GM19324 (cell line): ENCODE measurements around the gene CCR5AS.
"Not testable (repeated sequence)": the region's sequence is repeated elsewhere in the genome, so short reads cannot be mapped to it uniquely, and the experiment has no call there.

Experiments
- ATAC-seq: cut with Tn5 transposase; IDR thresholded peaks from one replicate; pipeline ENCODE4 v1.9.1; 2021; ENCODE audit warnings: mild to moderate bottlenecking, moderate library complexity; ENCODE audit not compliant: unreplicated experiment, low FRiP score

The CCR5AS gene

GRCh38 chr3:46407970-46408369 is 1.1 kb upstream of the CCR5AS start:
- ATAC-seq, result no peak

DNA sequence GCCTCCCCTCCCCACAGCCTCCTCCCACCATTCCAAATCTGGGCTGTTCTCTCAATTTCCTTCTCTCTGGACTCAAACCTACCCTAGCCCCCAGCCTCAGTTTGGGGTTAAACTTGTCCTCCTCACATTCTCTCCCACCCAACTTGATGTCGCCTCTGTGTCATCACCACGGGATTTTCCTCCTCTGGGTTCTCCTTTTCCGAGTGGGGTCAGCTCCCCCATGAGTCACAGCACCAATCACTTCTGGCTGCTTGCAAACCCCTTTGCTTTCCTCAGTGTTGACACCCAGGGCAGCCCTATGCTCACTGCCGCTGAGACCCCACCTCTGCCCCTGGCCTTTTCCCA is 451 bp downstream of the CCR5AS start:
- no peak for ATAC-seq

DNA sequence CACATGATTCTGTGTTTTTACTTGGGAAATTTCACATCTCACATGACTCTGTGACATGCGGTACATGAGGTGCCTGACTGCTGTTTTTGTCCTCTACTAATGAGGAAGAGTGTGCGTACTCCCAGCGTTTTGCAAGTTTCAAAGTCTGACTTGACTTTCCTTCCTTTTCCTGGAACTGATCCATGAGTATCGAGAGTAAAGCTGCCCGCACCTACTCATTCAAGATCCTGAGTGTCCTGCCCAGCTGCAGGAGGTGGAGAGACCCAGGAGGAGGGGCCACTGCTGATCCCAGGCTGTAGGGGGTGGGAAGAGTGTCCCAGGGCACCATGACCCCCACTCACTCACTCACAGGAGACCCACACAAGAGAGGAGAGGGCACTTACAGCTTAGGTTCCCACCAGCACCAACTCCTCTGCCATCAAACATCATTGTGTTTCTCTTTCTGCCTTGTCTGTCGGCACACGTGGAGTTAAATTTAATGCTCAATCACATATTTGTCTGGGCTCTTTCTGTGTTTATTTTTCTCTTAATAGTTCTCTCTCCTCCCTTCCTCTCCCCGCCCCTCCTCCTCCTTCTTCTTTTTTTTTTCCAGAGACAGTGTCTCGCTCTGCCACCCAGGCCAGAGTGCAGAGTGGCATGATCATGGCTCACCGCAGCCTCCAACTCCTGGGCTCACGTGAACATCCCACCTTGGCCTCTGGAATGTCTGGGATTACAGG is 1.4 kb downstream of the CCR5AS start:
- no peak for ATAC-seq

DNA sequence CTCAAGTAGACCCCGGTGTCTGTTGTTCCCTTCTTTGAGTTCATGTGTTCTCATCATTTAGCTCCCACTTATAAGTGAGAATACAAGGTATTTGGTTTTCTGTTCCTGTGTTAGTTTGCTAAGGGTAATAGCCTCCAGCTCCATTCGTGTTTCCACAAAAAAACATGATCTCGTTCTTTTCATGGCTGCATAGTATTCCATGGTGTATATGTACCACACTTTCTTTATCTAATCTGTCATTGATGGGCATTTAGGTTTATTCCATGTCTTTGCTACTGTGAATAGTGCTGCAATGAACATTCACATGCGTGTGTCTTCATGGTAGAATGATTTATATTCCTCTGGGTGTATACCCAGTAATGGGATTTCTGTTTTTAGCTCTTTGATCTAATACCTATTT is 4.0 kb downstream of the CCR5AS start:
- not testable (repeated sequence) for ATAC-seq

DNA sequence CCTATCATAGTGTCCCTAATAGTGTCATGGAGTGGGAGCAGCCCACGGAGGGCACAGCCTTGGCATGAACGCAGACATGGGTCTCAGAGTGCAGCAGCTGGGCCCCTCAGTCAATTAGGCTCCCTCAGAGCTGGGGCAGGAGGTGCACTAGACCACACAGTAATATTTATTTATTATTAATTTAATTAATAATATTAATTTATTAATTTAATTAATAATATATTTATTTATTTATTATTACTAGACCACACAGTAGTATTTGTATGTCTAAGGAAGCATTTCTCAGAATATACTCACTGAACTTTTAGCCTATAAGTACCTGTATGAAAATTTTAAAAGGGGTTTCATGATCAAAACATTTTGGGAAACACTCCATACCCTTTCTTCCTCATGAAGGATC is 5.3 kb downstream of the CCR5AS start:
- no peak for ATAC-seq

DNA sequence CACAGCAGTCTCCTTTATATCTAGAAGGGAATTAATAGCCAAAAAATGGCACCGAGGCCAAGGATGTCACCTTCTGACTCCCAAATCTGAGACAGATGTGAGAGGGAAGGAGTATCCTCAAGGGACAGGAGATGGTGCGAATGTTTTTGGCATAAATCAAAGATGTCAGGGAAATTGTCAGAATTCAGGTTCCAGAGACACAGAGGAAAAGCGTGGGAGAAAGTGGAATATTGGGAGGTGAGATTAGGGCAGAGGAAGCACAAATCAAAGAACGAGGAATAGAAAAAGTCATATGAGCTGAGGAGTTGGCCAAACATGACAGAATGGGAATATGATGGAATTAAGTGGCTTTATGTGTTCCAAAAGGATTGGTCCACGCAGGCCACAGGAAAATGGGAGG is 6.0 kb downstream of the CCR5AS start:
- no peak for ATAC-seq

- ATAC-seq, result no peak
These were observed 6.7 kb downstream of the CCR5AS start for GRCh38 chr3:46400000-46400734.

- no peak for ATAC-seq
These were observed 7.3 kb downstream of the CCR5AS start for GRCh38 chr3:46399557-46399956.

GRCh38 chr3:46399098-46399497 is 7.8 kb downstream of the CCR5AS start:
- ATAC-seq, result no peak

GRCh38 chr3:46398186-46398955 is 8.5 kb downstream of the CCR5AS start:
- no peak for ATAC-seq

DNA sequence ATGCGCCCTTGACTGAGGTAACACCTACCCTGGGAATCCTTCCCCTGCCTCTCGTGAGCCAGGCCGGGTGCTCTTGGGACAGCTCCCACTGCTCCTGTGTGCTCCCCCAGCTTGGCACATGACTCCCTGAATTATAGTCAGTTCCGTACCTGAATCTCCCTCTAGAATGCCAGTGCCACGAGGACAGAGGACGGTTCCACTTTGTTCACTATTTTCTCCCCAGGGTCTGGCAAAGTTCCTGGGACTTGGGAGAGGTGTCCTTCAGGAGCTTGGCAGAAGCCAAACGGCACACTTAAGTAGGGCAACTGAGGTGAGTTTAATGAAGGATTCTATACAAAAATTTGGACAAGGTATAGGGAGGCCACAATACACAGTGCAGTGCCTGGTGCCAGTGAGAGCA is 9.8 kb downstream of the CCR5AS start:
- no peak for ATAC-seq

DNA sequence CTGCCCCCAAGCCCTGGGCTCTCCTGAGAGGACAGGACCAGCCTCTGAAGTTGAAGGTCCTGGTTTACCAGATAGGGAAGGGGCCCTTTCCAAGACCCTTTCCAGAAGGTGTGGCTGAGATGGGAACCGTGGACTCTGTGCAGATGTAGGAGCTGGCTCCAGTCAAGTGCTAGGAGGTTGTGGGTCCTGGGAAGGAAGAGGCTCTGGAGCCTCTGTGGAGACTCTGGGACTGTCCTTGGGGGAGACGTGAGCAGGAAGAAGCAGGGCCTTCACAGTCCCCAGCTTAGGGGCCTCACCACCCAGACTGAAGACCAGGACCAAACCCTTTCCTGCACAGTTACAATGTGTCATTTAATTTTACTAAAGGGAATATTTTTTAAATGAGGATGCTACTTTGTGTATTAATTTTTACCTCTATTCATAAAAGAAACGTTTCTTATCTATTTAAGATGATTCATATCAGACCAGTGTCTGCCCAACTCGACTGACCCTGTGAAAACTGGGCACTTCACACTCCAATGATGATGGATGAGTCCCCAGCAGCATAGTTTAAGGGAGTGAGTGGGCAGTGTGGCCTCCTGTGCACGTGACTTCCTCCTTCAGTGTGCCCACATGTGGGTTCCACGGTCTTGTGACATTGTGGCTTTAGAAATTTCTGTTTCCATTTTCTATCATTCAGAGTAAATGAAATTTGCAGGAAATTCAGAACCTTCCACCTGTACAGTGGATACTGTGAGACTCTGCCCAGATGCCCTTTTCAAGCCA is 10.9 kb downstream of the CCR5AS start:
- no peak for ATAC-seq

DNA sequence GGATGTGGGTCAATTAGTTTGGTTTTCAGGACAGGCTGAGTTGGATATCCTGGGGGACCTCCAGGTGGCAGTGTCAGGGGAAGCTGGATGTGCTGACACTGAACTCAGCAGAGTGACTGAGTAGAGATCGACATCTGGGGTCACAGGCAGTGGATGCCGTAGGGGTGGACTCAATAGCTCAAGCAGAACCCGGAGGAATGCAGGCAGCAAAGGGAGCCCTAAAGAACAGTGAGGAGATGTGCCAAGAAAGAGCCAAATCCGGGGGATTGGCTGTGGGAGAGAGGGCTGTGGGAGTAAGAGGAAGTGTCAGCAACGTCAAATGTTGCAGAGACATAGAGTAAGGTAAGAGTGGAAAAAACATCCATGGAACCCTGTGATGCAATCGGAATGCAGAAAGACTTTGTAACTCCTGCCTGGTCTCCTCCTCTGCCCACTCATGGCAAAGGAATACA is 11.6 kb downstream of the CCR5AS start:
- no peak for ATAC-seq

DNA sequence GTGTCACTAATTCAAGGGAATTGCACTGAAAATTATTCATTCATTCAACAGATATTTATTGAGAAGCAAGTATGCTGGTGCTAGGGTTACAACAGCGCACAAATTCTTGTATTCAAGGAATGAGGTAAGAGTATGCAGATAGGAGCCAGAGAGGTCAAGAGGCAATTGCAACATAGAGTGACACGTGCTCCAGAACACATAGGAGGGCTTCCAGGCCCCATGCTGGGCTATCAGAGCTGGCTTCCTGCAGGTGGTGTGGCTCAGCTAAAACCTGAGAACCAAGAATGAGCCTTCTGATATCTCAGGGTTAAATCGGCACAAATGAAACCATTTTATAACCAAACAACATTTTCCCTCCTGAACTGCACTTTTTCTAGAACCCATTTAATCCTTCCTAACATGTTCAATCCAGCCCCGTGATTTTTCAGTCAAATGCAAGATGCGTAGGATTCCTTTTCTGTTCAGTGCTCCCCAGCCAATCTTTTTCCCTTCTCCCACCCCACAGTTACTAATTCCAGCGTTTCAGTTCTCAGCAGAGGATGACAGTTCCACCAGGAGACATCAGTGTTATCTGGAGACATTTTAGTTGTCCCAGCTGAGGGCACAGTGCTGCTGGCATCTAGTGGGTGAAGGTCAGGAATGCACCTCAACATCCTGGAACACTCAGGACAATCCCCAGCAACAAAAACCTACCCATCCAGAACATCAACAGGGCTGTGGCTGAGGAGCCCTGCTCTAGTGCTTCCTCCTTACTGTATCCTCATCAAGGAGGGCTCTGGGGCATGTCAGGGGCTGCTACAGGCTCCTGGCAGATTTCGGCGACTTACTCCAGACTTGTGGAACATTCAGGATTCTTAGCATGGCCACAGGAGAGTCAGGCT is 13.1 kb downstream of the CCR5AS start:
- ATAC-seq, result no peak

DNA sequence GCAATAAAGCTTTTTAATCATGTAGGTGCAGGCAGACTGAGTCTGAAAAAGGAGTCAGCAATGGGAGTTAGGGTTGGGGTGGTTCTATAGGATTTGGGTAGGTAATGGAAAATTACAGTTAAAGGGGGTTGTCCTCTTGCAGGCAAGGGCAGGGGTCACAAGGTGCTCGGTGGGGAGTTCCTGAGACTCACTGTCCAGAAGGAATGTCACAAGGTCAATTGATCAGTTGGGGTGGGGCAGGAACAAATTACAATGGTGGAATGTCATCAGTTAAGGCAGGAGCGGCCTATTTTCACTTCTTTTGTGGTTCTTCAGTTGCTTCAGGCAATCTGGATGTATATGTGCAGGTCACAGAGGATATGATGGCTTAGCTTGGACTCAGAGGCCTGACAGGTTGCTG is 13.9 kb downstream of the CCR5AS start:
- no peak for ATAC-seq

DNA sequence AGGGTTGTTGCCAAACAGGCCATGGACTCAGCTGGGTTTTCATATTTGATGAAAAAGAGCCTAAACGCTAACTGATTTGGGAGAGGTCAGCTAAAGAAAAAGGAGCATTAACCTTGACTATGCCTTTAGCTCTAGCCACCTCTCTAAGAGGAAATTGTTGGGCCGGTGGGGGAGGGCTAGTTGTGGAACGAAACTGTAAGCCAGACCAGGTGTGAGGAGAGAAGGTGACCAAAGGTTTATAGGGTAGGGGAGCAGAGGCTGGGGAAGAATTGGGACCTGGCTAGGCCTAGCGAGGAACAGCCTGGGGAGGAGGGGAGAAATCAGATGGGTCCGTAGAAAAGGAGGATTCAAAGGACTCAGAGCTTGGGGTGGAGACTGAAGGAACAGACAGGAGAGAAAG is 15.3 kb downstream of the CCR5AS start:
- not testable (repeated sequence) for ATAC-seq

GRCh38 chr3:46389306-46389705 is 17.6 kb downstream of the CCR5AS start:
- ATAC-seq, result no peak

- not testable (repeated sequence) for ATAC-seq
These were observed 18.0 kb downstream of the CCR5AS start for GRCh38 chr3:46388847-46389246.

- no peak for ATAC-seq
These were observed 20.7 kb downstream of the CCR5AS start for GRCh38 chr3:46386205-46386604.

DNA sequence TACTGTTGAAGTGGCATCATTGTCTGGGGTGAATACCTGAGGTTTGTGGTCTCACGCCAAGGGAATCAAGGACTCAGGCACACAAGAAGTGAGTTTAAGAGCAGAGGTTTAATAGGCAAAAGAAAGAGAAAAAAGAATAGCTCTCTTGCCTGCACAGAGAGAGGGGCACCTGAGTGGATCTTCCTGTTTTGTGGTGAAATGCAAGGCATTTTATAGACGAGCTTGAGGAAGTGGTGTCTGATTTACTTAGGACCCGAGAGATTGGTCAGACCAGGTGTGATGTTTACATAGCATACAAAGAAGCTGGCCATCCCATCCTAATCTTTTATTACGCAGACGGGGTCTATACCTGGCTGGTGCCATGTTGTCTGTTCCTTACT is 22.9 kb downstream of the CCR5AS start:
- ATAC-seq, result no peak
